GM19395 (cell line): ENCODE results near the gene INO80C.

Source experiments
- ATAC-seq: cut with Tn5 transposase; IDR thresholded peaks from one replicate; pipeline ENCODE4 v1.9.1; 2021; ENCODE audit warnings: mild to moderate bottlenecking, moderate library complexity; ENCODE audit not compliant: unreplicated experiment

INO80C gene

DNA sequence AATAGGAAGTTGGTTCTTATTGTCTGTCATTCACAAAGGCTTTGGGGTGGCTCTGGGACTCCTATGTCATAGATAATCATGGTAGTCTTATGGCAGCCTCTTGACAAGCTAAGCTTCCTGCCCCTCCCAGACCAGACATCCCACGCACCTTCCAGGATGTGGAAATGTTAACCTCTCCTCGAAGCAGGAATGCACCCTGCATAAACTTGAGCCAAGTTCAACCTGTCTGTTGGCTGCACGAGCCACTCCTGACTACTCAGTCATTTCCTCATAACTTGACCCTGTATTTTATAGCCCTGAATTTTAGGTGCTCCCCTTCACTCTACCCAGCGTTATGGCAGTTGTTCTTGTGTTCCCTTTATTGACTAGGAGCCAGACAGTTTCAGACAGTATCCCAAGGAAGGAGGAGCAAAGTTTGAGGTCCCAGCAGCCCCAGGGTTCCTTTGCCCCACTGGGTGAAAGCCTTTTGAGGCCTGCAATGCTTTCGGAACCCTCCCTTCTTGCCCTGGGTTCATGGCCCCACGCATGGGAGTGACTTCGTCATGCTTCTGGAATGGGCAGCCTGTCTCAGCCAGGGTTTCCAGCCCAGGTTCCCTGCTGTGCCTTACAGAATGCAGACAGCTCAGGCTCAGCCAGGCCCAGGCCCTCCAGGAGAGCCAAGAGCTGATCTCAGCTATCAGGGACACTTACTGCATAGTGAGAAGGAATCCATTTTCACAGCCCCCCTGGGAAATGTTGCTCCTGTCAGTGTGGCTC is 15.6 kb upstream of the INO80C start:
- ATAC-seq: no peak

DNA sequence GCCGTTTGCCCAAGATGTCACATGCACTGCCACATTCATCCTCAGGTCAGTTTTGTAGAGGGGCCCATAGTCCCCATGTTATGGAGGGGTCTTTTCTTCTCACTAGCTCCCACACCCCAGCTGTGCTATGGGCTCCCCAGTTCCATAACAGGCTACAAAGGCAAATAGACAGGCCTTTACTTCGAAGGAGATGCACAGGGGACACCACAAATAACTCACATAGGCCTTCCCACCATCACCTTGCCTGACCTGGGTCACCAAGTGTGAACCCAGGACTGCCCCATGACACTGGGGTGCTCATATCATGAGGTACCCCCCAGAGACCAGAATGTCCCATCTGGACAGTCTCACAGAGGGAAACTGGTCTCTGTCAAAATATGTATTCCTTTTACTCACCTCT is 15.0 kb upstream of the INO80C start:
- ATAC-seq: no peak

DNA sequence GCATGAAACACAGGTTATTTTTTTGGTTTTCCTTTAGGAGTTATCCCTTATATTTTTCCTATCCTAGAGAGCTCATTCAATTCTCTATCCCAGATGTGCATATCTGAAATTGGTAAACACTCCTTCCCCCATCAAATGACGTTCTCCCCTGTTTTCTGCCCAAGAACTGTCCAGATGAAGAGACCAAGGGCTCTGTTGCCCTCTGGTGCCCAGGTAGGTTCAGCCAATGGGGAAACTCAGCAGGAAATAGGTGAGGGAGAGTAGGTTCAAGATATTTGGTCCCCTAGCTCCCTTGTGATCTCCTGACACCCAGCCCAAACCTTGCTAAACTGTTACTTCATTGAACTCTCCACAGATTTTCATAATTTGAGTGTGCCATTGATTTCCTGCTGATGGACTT is 14.1 kb upstream of the INO80C start:
- ATAC-seq: peak; percentile 36

DNA sequence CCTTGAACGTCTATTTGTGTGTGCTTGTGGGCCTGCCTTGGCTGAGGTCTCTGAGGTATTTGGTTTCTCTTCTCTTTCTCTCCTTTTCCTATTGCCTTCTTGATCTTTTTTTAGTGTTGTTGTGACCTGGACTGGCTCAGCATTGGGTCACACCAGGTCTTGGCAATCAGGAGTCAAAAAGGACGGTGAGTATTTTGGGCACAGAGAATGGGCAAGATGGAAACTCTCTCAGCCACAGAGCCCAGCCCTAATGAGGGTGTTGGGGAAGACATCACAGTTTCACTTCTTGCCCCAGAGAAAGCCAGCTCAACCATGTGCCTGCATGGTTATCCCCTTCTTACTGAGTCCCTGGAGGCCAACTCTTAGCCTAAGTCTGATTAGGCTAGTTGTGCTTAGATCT is 13.7 kb upstream of the INO80C start:
- peak; percentile 82 for ATAC-seq

DNA sequence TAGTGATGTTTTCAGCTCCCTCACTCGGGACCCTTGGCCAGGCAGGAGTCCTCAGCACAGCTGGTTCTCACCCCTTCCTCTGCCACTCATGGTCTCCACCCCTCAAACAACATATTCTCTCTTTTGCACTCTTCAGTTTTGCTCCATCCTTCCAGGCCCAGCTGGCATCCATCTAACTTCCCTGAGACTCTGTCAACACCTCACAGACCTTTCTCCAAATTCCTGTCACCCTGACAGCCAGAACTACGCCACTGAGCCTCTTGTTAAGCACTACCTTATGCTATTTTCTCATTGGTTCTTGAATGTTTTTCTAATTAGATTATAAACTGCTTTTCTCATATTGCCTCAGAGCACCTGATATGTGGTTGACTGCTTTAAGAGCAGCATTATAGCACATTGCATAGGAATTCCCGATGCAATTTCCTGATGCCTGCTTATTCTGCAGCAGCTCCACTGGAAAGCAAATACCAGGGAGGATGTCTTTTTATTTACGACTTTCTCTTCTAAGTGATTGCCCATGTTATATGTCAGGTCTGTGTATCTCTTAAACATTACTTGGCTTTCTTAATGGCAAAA is 12.4 kb upstream of the INO80C start:
- no peak for ATAC-seq

DNA sequence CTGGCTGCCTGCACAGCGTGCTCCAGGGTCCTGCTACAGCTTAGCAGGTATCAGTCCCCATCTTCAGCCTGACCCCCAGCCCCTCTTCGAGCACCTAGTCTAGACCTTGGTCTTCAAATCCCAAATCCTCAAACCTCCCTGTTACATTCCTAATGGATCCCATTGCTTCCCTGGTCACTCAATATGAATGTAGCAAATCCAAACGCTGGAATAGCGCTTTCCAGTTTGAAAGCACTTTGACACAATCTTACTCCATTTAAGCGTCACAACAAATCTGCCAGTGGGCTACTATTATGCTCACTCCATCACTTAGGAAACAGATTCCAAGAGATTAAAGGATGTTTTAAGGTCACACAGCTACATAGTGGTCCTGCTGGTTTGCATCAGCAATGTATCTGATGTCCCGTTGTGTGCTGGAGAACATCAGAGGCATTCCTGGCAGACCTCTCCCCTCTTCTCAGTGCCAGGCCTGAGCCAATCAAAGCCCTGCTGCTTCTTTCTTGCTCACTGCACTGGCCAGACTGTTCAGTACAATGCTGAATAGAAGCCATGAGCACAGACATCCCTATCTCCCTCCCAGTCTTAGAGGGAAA is 11.1 kb upstream of the INO80C start:
- no peak for ATAC-seq

DNA sequence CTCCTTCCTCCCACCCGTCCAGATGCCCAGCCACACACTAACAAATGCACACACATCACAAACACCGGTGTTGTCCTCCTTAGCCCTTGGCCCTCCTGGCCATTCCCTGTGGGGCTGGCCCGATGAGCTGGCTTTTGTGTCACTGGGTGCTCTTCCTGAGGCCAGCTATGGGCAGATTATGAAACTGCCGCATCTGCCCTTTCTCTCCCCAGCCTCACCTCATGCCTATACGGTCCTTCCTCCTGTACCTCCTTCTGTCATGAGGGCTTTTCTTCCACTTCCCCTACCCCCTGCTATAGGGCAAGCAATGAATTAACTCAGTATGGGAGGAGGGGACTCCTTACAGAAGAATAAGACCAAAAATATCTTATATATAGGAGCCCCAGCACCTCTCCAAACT is 10.3 kb upstream of the INO80C start:
- ATAC-seq: no peak

DNA sequence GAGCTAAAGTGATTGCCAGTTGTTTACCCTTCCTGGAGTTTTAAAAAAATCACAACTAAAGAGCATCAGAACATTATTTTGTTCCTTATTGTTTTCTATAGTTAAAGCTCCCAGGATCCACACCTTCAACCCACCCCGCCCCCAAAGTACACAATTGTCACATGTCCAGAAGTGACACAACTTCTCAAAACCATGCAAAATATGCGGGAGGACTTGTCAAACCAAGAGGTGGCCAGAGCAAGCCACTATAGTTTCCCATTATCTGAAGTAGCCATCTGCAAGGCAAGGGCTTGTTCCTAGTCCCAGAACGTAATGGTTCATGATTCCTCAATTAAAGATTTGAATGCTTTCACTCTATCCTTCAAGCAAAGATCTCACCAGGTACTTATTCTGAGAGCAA is 9.9 kb upstream of the INO80C start:
- ATAC-seq: no peak

DNA sequence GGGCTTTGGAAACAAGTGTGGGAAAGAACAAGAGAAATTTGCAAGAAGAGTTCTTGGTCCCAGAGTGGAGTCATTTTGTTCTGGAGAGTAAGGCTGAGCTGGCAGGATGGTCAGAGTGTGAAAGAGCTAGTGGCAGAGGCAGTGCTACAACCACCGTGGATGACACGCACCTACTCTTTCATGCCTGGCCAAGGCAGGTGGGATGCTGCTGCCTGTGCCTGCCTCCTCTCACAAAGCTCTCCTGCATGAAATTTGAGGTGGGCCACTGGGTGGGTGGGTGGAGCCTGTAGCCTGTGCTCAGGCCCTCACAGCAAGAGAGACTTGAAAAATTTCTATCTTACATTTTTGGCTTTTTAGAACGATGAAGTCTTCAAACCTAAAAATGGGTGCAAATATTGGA is 9.4 kb upstream of the INO80C start:
- ATAC-seq: no peak

DNA sequence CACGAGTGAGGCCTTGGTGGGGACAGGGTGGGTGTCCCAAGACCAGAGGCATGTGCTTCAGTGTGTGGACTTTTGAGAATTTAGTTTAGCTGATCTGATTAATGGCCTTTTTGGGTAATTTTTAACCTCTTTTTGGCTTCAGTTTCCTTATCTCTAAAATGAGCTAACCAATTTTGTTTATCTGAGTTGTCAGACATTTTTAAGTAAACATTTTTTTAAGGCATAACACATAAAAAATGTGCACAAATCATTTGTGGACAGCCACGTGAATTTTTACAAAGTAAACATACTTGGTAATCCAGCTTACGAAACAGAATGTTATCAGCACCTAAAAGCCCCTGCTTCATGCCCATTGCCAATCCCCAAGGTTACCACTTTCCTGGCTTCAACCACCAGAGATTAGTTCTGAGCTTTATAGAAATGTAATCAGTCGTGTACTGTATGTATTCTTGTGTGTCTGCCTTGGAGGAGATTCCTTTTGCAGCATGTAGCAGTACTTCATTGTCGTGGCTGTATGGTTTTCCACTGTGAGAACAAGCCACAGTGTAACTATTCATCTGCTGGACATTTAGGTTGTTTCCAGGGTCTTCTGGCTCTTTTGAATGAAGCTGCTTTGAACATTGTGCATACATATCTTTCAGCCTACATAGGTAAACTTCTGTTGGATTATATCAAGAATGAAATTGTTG is 8.4 kb upstream of the INO80C start:
- ATAC-seq: no peak

DNA sequence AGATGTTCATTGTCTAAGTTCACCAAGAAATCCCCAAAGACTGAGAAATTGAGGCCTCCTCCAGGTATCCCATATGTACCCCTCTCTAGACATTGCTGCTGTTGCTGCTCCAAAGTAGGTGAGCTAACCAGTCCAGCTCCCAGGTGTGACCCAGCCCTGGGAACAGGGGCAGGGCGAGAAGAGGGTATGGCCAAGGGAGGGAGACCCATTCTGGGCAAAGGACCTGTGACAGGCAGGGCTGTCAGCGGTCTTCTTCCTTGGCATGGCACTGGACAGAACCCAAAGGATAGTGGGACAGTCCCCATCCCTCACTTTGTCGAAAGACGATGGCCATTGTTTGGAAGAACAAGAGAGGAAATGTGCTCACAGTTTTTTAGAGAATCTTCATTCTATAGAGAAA is 7.2 kb upstream of the INO80C start:
- ATAC-seq: no peak

DNA sequence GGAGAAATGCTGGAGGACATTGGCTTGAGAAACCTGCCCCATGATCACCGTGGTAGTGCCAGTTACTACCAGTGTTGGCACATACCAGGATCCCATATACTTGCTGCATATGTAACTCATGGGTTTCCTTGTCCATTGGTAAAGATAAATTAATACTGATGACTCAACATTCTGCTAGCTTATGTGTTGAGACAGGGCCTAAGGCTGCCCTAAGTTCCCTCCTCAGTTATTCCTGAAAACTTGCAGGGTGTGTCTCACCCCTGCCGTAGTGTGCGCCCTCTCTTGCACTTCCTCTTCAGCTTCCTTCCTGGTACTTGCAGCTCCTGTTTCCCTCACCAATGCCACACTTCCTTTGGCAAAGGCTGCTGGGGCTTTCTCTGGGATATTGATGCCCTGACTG is 4.3 kb upstream of the INO80C start:
- no peak for ATAC-seq

DNA sequence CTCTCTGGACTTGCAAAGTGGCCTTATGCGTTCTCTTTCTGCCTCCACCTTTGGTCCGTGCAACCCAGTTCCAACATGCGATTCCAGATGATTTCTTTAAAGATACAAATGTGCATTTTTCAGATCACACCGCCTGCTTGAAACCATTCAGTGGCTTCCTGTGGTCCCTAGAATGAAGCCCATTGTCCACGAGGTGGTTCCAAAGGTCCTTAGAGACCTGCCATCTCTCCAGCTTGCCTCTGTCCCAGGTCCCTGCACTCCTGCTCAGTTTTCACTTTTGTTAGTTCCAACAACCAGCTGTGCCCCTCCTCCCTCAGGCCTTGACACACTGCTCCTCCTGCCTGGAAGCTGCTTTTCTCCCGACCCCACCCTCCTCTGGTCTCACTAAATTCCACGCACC is 3.6 kb upstream of the INO80C start:
- ATAC-seq: no peak

DNA sequence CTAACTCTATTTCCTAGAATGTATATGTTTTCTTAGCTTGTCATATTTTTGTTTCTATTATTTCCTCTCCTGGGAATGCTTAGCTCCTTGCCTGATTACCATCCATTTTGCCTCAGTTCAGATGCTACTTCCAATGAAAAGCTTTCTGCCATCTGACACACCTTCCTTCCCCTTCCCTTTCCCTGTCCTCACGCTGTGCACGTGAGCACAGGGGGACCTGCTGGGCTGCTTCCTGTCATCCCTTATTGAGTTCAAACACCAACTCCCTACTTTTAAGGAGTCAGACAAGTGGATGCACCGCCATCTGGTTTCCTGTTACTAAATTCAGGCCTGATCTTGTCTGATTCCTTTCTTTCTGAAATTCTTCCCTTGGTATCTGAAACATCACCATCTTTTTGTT is 2.4 kb upstream of the INO80C start:
- ATAC-seq: no peak

DNA sequence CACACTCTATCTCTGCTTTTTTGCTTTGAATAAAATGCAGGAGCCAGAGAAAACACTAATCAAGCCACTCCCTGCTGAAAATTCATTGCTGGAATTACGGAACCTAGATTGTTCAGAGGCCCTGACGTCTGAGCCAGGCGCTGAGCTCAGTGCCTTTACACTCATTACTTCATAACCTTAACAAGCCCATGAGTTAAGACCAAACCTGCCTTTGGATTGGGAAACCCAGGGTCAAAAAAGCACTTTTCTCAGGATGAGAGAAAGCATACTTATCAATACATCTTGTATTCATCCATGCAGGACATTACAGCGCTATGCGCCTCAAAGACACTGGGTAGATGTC is 762 bp downstream of the INO80C start:
- ATAC-seq: peak; percentile 25

DNA sequence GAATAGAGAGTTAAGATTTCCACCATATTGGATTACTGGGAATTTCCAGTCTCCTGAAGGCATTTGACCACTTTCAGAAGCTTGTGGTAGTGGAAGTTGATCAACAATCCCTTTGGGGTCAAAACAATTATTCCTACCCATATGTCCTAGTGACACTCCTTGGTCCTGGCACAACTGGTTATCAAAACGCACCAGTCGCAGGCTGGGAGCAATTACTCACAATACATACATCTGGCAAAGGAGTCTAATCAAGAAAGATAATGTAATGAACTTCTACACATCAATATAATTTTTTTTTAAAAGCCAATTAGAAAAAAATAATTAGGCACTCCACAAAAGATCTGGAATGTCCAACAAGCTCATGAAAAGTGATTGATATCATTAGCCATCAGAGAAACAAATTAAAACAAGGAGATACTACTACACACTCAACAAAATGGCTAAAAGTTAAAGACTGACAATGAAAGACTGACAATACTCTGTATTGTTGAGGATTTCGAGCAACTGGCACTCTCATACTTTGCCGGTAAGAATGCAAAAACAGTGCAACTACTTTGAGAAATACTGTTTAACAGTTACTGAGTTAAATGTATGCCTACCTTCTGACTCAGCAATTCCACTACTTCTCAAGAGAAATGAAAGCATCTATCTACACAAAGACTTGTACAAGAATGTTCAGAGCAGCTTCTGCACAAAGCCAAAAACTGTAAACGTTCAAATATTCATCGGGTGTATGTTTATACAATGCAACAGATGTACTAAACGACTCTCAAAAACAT is 2.0 kb downstream of the INO80C start:
- no peak for ATAC-seq

DNA sequence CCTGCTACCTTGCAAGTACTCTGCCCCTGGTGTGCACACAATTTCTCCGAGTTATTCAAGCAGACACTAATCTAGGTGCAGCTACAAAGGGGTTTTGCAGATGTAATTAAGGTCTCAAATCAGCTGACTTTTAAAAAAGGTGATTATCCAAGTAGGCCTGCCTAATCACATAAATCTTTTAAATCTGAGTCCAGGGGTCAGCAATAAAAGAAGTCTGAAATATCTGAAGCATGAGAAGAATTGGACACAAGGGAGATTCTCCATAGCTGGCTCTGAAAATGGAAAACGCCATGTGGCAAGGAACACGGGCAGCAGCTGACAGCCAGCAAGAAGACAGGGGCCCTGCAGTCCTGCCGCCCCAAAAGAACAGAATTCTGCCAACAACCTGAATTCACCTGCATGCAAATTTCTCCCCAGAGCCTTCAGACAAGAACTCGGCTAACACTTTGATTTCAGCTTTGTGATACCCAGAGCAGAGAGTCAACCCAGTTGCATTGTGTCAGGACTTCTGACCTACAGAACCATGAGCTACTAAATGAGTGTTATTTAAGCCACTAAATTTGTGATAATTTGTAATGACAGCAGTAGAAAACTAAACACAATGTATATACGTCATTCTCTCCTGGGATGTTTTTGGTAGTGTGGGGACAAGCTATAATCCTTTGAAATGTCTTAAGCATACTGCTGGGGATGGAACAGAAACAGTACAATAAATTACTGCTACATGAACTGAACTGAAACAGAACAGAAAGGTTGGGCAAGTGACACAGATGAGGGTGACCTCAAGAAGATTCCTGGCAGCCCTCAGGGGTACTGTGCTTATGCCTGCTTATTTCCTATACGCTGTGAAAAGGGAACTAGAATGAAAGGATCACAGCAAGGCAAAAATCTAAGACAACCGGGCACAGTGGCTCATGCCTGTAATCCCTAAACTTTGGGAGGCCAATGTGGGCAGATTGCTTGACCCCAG is 3.2 kb downstream of the INO80C start:
- ATAC-seq: no peak

DNA sequence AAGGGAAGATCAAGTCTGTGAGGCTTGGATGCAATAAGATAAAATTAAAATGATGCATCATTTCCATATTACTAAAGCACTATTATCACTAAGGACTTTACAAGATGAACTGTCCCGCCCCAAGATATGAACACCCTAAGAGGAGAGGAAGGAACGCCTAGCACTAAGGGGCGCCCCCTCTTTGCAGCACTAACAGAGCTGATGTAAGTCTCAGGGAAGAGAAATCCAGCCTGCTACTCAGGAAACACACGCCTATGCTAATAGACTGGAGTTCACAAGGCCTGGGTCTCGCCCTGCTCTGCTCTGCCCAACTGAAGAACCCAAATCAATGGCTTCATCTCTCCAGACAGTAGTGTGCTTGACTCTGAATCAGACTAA is 6.1 kb downstream of the INO80C start:
- ATAC-seq: no peak

DNA sequence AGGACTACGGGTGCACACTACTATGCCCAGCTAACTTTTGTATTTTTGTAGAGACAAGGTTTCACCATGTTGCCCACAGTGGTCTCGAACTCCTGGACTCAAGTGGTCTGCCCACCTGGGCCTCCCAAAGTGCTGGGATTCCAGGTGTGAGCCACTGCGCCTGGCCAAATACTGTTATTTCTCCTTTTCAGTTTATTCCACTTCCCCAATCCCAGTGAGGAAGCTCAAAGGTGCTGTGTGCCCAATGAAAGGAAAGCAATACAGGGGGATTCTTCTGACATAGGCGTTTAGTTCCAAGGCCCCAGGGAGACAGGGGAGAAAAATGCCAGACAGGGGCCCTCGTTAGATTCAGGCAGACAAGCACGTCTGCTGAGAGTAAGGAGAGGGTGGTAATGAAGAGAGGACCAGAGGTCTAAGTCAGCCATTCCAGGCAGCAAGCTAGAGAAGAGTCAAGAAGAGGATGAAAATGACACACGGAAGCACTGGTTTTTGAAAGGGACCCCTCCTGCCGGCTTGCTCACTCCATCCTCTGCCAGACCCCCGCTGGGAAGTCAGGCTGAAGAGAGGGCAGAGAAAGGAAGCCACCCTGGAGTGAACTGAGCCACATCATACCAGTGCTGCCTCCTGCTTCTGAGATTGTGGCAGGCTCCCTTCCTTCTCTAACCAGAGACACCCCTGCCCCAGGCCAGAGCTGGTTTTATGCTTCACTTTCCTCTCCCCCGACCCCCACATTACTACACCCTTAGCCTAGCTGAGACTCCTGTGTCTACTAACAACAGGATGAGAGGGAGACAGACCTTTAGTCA is 6.7 kb downstream of the INO80C start:
- ATAC-seq: no peak
